ENCODE results near the gene RPTOR.

DNA sequence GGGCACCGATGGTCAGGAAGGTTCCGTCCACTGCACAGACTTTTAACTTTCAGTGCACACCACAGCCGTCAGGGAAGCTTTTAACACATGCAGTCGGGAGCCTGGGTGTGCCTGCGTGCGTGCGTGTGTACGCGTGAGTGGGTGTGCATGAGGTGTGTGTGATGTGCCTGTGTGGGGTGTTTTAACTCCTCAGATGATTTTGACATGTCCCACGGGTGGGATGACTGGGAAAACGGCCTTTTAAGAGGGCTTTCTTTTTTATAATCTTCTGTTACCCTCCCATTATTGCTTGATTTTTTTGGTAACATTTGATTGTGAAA is 294.3 kb downstream of the RPTOR start:
- TF ChIP-seq, protein P1, sequence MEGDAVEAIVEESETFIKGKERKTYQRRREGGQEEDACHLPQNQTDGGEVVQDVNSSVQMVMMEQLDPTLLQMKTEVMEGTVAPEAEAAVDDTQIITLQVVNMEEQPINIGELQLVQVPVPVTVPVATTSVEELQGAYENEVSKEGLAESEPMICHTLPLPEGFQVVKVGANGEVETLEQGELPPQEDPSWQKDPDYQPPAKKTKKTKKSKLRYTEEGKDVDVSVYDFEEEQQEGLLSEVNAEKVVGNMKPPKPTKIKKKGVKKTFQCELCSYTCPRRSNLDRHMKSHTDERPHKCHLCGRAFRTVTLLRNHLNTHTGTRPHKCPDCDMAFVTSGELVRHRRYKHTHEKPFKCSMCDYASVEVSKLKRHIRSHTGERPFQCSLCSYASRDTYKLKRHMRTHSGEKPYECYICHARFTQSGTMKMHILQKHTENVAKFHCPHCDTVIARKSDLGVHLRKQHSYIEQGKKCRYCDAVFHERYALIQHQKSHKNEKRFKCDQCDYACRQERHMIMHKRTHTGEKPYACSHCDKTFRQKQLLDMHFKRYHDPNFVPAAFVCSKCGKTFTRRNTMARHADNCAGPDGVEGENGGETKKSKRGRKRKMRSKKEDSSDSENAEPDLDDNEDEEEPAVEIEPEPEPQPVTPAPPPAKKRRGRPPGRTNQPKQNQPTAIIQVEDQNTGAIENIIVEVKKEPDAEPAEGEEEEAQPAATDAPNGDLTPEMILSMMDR (IDR thresholded peaks at IDR 0.05; ENCODE audit: insufficient read depth, low read length), result no peak
- TF ChIP-seq POLR2AphosphoS5 (IDR thresholded peaks at IDR 0.05; ENCODE audit: low read depth), result no peak
